ENCODE data around the gene SEC61B.

The SEC61B gene

DNA sequence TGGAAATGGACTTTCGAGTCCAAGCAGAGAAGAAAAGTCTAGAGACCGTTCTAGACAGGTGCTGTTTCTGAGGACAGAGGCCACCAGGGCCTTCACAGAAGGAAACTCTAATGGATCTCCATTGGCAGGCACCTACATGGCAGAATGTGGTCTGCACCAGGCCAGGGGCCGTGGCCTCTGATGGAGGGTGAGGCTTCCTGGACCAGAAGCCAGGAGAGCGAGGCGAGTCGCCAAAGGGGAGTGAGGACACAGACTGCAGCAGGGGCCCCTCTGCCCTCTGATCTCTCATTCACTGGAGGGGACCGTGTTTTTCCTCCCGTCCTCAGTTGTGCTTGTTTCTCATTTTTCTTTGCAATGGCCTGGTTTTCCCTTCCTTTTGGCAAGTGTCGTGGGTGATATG is 41.4 kb upstream of the SEC61B start:
- H3K27ac ChIP-seq (ENCODE audit: low read length), result peak overlapping the region; percentile 99
- peak overlapping the region; percentile 63 for H3K4me2 ChIP-seq (ENCODE audit: low read length)
- peak overlapping the region; percentile 28 for H3K4me3 ChIP-seq (ENCODE audit: low read length)
- H3K27me3 ChIP-seq (ENCODE audit: low read depth, low read length), result no peaks in the 10 kb centered on the region
- no peaks in the 10 kb centered on the region for H4K20me1 ChIP-seq (ENCODE audit: insufficient read depth, low read length)
- peaks cover 99% of the 10 kb centered on the region for H3K4me1 ChIP-seq (ENCODE audit: low read length)
- H2AFZ ChIP-seq (ENCODE audit: low read depth, low read length), result no peak overlapping the region
- TF ChIP-seq, protein P1, sequence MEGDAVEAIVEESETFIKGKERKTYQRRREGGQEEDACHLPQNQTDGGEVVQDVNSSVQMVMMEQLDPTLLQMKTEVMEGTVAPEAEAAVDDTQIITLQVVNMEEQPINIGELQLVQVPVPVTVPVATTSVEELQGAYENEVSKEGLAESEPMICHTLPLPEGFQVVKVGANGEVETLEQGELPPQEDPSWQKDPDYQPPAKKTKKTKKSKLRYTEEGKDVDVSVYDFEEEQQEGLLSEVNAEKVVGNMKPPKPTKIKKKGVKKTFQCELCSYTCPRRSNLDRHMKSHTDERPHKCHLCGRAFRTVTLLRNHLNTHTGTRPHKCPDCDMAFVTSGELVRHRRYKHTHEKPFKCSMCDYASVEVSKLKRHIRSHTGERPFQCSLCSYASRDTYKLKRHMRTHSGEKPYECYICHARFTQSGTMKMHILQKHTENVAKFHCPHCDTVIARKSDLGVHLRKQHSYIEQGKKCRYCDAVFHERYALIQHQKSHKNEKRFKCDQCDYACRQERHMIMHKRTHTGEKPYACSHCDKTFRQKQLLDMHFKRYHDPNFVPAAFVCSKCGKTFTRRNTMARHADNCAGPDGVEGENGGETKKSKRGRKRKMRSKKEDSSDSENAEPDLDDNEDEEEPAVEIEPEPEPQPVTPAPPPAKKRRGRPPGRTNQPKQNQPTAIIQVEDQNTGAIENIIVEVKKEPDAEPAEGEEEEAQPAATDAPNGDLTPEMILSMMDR (IDR thresholded peaks at IDR 0.05; ENCODE audit: low read depth, low read length), result no peak
- no peak for TF ChIP-seq EZH2phosphoT487 (IDR thresholded peaks at IDR 0.05; ENCODE audit: low read depth)
- no peaks in the 10 kb centered on the region for H3K9me3 ChIP-seq (ENCODE audit: insufficient read depth, low read length)
- H3K79me2 ChIP-seq (ENCODE audit: low read length), result peaks cover 47% of the 10 kb centered on the region
- peak overlapping the region; percentile 72 for H3K9ac ChIP-seq (ENCODE audit: low read length)
- H3K36me3 ChIP-seq (replicated peaks; ENCODE audit: low read depth, low read length), result peaks cover 17% of the 10 kb centered on the region

DNA sequence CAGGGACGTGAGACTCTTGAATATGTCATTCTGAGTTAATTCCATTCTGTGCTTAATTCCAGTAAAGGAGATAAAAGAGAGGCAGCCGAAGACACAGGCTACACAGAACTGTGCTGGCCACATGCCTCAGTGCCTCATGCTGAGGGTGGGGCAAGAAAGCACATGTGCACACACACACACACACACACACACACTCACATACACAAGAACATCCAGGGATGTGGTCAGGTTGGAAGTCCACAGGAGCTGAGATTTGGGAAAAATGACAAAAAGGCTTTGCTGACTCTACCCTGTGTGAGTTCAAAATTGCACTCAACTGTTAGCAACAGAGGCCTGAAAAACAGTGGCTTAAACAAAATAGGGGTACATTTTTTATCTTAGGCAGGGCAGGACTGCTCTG is 40.9 kb upstream of the SEC61B start:
- Histone ChIP-seq H3K4me2 (ENCODE audit: low read length) (peak overlapping the region; percentile 63), H3K27ac (ENCODE audit: low read length) (peak overlapping the region; percentile 99), H4K20me1 (ENCODE audit: insufficient read depth, low read length) (no peaks in the 10 kb centered on the region), H3K4me3 (ENCODE audit: low read length) (peak overlapping the region; percentile 28; the same call in 1 of the 2 replicates), H3K27me3 (ENCODE audit: low read depth, low read length) (no peaks in the 10 kb centered on the region), H3K9me3 (ENCODE audit: insufficient read depth, low read length) (no peaks in the 10 kb centered on the region), H3K36me3 (replicated peaks; ENCODE audit: low read depth, low read length) (peaks cover 17% of the 10 kb centered on the region), H3K79me2 (ENCODE audit: low read length) (peaks cover 45% of the 10 kb centered on the region), H2AFZ (ENCODE audit: low read depth, low read length) (no peak overlapping the region), H3K9ac (ENCODE audit: low read length) (peak overlapping the region; percentile 72), H3K4me1 (ENCODE audit: low read length) (peaks cover 99% of the 10 kb centered on the region)
- TF ChIP-seq EZH2phosphoT487 (IDR thresholded peaks at IDR 0.05; ENCODE audit: low read depth), result no peak
- TF ChIP-seq, protein P1 (IDR thresholded peaks at IDR 0.05; ENCODE audit: low read depth, low read length), result no peak

DNA sequence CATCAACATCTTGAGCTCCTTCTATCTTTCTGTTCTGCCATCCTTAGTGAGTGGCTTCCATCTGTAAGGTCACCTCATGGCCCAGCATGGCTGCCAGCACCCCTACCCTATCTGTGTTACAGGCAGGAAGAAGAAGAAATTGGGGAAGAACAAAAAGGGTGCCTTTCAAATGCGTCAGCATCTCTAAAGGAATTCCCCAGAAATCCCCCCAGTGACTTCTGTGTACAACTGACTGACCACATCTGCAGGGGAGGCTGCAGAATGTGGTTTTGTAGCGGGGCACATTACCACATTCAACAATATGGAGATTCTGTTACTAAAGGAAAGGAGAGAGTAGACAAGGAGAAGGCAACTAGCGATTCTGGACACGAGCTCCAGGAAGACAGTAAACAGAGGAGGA is 40.5 kb upstream of the SEC61B start:
- H3K79me2 ChIP-seq (ENCODE audit: low read length), result peaks cover 41% of the 10 kb centered on the region
- H3K36me3 ChIP-seq (replicated peaks; ENCODE audit: low read depth, low read length), result peaks cover 17% of the 10 kb centered on the region
- no peaks in the 10 kb centered on the region for H3K9me3 ChIP-seq (ENCODE audit: insufficient read depth, low read length)
- H3K4me2 ChIP-seq (ENCODE audit: low read length), result peak overlapping the region; percentile 63
- no peaks in the 10 kb centered on the region for H3K27me3 ChIP-seq (ENCODE audit: low read depth, low read length)
- H3K4me1 ChIP-seq (ENCODE audit: low read length), result peaks cover 99% of the 10 kb centered on the region
- H3K4me3 ChIP-seq (ENCODE audit: low read length), result peak overlapping the region; percentile 31
- no peak for TF ChIP-seq EZH2phosphoT487 (IDR thresholded peaks at IDR 0.05; ENCODE audit: low read depth)
- TF ChIP-seq, protein P1 (IDR thresholded peaks at IDR 0.05; ENCODE audit: low read depth, low read length), result no peak
- no peak overlapping the region for H2AFZ ChIP-seq (ENCODE audit: low read depth, low read length)
- peak overlapping the region; percentile 99 for H3K27ac ChIP-seq (ENCODE audit: low read length)
- H3K9ac ChIP-seq (ENCODE audit: low read length), result peak overlapping the region; percentile 72
- H4K20me1 ChIP-seq (ENCODE audit: insufficient read depth, low read length), result no peaks in the 10 kb centered on the region

DNA sequence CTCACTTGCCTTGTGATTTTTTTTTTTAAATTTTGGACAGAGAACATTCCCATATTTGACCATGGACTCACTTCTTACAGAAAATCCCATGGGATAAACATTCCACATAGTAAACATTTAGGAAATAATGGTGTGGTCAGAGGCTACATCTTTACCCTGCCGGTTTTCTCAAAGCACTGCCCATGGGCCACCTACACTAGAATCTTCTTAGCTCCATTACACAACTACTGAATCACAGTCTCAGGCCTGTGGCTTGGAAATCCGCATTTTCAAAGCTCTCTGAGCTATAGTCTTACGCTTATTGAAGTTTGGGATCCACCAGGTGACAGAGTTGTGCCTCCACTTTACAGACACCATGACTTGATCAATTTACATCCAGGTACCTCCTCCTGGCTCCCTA is 39.7 kb upstream of the SEC61B start:
- no peaks in the 10 kb centered on the region for H3K9me3 ChIP-seq (ENCODE audit: insufficient read depth, low read length)
- H3K79me2 ChIP-seq (ENCODE audit: low read length), result peaks cover 34% of the 10 kb centered on the region
- H4K20me1 ChIP-seq (ENCODE audit: insufficient read depth, low read length), result no peaks in the 10 kb centered on the region
- peak overlapping the region; percentile 99 for H3K27ac ChIP-seq (ENCODE audit: low read length)
- H3K4me3 ChIP-seq (ENCODE audit: low read length), result peak overlapping the region; percentile 31; the same call in 1 of the 2 replicates
- no peak overlapping the region for H2AFZ ChIP-seq (ENCODE audit: low read depth, low read length)
- no peaks in the 10 kb centered on the region for H3K27me3 ChIP-seq (ENCODE audit: low read depth, low read length)
- peak overlapping the region; percentile 67 for H3K9ac ChIP-seq (ENCODE audit: low read length)
- H3K4me2 ChIP-seq (ENCODE audit: low read length), result peak overlapping the region; percentile 63
- TF ChIP-seq EZH2phosphoT487 (IDR thresholded peaks at IDR 0.05; ENCODE audit: low read depth), result no peak
- TF ChIP-seq, protein P1 (IDR thresholded peaks at IDR 0.05; ENCODE audit: low read depth, low read length), result no peak
- peaks cover 17% of the 10 kb centered on the region for H3K36me3 ChIP-seq (replicated peaks; ENCODE audit: low read depth, low read length)
- H3K4me1 ChIP-seq (ENCODE audit: low read length), result peaks cover 99% of the 10 kb centered on the region

All from OCI-LY3 (cell line).